Body of pancreas (tissue), 4 donors: ENCODE data around the gene WRNIP1.

Experiments used
- POLR2A ChIP-seq, 3 donors: fragments of 450-650 bp; IDR thresholded peaks; one replicate each; pipeline ENCODE4 v1.6.1; 2016; ENCODE audit warnings: antibody characterized with exemption in 3 of 3, mild to moderate bottlenecking in 2 of 3
- TF ChIP-seq, protein P1 (sequence below), 7 experiments: fragments of 450-650 bp in 4 of 7; fragments of 200-600 bp in 3 of 7; sonication (generic) in 3 of 7; IDR thresholded peaks; one replicate each; pipeline ENCODE4 v1.5.1; 2016 to 2019; ENCODE audit warnings: antibody characterized with exemption in 7 of 7

GRCh38 chr6:2772840-2773239 lies 7.6 kb downstream of the WRNIP1 start:
- TF ChIP-seq, protein P1, sequence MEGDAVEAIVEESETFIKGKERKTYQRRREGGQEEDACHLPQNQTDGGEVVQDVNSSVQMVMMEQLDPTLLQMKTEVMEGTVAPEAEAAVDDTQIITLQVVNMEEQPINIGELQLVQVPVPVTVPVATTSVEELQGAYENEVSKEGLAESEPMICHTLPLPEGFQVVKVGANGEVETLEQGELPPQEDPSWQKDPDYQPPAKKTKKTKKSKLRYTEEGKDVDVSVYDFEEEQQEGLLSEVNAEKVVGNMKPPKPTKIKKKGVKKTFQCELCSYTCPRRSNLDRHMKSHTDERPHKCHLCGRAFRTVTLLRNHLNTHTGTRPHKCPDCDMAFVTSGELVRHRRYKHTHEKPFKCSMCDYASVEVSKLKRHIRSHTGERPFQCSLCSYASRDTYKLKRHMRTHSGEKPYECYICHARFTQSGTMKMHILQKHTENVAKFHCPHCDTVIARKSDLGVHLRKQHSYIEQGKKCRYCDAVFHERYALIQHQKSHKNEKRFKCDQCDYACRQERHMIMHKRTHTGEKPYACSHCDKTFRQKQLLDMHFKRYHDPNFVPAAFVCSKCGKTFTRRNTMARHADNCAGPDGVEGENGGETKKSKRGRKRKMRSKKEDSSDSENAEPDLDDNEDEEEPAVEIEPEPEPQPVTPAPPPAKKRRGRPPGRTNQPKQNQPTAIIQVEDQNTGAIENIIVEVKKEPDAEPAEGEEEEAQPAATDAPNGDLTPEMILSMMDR (IDR thresholded peaks at IDR 0.05), result no peak
- no peak for TF ChIP-seq POLR2A (IDR thresholded peaks at IDR 0.05)
